GM18861 (cell line): ENCODE measurements around the gene TMOD3.
"Not testable (repeated sequence)": the region's sequence is repeated elsewhere in the genome, so short reads cannot be mapped to it uniquely, and the experiment has no call there.

Experiments used
- ATAC-seq: cut with Tn5 transposase; IDR thresholded peaks from one replicate; pipeline ENCODE4 v1.9.1; 2021; ENCODE audit not compliant: unreplicated experiment

The TMOD3 gene

DNA sequence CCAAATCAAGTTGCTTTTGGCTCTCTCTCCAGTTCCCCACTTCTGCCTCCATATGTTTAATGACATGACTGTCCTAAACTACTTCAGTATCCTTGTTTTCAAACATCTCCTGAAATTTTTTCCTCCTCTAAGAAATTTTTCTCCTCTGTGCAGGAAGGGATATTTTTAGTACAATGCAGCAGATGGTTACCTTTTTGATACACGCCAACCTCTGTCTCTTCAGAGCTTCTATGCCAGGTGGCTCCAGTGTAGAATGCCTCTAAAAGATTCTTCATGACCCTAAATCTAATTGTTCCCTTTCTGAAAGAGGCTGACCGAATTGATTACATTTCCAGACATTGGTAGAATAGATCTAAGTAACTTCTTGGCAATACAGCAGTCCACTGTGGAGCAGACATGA lies 33.7 kb downstream of the TMOD3 start:
- no peak for ATAC-seq

DNA sequence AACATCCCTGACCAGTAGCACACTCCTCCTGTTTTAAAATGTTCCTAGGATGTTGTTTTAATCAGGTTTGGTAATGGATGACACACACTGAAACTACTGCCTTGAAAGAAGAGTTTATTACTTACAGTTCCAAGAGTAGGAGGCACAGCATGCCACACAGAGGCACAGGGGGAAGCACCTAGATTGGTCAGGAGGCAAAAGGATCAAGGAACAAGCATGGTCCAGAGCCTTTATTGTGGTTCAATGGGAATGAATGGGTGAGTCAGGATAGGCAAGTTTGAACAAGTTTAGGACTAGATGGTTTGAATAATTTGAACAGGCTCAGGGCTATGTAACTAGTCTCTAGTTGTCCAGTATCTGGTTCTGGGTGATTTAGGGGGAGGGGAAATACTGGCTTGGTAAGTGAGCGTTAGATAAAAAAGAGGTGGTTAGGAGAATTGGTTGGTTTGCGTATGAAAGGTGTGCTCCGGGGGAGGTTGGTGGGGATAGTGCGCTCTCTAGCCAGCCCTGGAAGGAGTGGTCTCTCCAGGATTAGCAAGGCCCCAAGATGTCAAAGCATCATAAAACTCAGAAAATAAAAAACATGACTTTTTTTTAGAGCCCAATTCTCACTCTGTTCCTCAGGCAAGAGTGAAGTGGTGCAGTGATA lies 35.1 kb downstream of the TMOD3 start:
- no peak for ATAC-seq

GRCh38 chr15:51865317-51865716 lies 35.9 kb downstream of the TMOD3 start:
- no peak for ATAC-seq

GRCh38 chr15:51866161-51866560 lies 36.7 kb downstream of the TMOD3 start:
- ATAC-seq: no peak

GRCh38 chr15:51866751-51867150 lies 37.3 kb downstream of the TMOD3 start:
- ATAC-seq: no peak

- no peak for ATAC-seq
These were observed 39.6 kb downstream of the TMOD3 start for GRCh38 chr15:51869060-51869421.

GRCh38 chr15:51870774-51871173 lies 41.3 kb downstream of the TMOD3 start:
- ATAC-seq: no peak

- ATAC-seq: no peak
These were observed 45.5 kb downstream of the TMOD3 start for GRCh38 chr15:51874751-51875644.

DNA sequence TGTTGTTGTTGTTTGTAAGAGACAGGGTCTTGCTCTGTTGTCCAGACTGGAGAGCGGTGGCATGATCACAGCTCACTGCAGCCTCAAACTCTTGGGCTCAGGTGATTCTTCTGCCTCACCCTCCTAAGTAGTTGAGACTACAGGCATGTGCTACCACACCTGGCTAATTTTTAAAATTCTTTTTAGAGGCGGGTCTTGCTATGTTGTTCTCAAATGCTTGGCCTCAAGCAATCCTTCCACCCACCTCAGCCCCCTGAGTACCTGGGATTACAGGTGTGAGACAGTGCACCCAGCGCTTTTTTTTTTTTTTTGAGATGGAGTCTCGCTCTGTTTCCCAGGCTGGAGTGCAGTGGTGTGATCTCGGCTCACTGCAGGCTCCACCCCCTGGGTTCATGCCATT lies 46.7 kb downstream of the TMOD3 start:
- no peak for ATAC-seq

DNA sequence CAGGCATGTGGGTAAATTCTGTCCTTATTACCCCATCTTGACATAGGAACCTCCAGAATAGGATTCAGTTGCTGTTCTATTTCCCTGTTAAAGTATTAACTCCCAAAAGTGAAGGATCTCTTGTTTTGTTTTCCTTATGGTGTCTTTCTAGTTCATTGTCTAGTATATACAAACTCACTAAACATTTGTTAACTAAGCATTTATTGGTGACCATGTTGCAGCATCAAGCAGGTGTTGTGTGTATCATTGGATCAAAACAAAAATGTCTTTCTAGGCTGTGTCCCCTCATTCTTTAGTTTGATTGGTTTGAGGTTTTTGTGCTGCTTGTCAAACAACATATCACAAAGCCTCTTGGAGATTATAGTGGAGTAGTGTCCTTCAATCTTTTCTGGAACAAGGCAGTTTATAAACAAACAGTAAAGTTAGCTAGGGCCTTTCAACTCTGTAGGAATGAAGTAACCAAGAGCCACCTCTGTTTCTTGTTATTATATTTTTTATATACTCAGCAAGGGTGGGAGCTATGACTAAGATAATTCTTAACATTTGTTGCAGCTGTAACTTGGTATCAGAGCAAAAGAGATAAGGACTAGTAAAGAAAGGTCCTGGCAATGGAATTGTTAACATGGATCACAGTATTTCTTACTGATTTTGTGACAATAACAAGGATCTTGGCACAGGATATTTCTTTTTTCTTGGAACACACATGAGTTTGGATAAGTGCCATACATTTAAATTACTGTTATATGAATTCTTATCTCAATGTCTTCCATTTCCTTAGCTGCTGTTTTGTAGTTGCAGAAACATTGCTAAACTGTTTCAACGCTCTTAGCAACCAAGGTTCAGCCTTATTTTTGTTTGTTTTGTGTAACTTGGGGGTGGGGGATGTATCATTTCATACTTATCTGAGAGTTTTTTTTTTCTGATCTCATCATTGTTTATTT lies 49.3 kb downstream of the TMOD3 start:
- no peak for ATAC-seq

DNA sequence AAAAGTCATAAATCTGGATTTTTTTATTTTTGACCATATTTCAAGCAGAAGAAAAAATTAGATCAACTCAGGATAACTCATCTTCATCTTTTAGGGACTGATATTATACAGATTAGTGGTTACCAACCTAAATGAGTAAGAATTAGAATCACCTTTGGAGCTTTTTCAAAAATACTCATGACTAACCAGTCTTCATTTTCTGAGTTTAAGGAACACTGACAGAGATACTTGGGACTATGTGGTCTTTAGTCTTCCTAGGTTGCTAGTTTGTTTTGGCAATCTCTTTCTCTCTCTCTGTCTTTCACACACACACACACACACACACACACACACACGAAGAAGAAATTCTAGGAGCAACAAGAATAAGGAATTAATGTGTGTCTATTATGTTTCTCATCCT lies 50.1 kb downstream of the TMOD3 start:
- no peak for ATAC-seq

- no peak for ATAC-seq
These were observed 53.9 kb downstream of the TMOD3 start for GRCh38 chr15:51883271-51883837.

DNA sequence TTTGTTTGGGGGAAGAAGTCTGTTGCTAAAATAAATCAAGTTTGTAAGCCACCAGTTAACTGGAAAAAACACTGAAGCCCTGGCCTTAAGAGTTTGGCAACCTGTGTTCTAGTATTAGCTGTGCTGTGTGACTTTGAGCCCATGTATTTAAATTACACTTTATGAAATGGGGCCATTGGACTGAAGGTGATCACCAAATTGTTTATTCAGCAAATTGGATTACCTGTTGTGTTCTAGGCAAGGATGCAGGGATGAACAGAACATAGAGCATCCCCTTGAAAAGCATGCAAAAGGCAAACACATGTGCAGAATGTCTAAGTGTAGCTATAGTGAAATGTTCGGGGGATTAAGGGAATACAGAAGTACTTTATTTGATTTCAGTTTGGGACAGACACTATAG lies 54.6 kb downstream of the TMOD3 start:
- no peak for ATAC-seq

DNA sequence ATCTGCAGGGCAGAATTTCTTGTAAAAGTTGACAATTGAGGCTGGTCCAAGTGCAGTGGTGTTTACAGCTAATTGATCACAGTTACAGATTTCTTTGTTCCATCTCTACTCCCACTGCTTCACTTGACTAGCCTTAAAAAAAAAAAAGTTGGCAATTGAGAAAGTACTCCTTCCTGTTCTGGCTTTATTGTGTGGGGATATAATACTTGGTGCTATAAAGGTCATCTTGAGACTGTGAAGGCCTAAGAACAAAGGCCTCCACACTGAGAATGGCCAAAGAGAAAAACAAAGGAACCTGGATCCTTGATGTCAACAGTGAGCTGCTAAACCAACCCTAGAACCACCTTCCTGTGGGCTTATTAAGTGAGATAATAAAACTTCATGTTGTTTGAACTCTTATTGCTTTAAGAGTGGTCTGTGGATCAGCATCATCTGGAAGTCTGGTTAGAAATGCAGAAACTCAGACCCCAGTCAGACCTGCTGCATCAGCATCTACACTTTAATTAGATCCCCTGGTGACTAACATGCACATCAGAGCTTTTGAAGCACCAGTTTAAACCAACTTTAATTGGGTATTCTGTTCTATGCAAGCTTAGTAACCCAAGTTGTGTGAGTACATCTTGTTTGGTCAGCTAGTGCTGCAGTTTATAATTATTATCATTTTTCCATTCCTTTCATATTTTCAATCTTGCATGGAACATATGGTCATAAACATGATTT lies 55.2 kb downstream of the TMOD3 start:
- ATAC-seq: no peak

GRCh38 chr15:51885758-51886157 lies 56.3 kb downstream of the TMOD3 start:
- not testable (repeated sequence) for ATAC-seq

DNA sequence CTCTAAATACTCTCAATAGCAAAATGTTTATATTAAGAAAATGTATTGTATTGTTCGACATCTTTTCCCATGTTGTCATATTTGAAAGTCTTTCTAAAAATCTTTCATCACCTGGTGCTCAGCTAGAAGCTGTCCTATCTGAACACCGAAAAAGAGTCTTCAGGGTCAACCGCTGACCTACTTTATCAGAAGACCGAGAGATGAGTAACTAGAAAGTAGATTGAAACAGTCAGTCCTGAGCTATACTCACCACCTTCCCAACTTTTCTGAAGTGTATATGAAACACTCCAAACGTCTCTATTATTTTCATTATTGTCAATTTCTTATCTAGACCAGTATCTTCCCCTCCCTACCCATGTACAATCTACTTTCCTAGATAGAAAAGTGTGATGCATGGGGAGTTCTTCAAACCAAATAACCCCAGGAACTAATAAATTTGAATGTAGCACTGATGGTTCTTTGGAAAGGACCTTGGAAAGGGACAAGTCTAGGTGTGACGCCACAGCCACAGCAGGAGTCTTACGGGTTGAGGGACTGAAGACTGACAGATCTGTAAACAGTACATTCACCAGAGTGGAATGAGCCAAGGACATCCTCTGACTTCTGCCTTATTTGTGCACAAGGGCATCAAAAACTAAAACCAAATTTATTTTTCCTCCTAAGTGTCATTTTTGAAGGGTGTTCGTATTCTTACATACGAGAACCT lies 58.6 kb downstream of the TMOD3 start:
- ATAC-seq: no peak

DNA sequence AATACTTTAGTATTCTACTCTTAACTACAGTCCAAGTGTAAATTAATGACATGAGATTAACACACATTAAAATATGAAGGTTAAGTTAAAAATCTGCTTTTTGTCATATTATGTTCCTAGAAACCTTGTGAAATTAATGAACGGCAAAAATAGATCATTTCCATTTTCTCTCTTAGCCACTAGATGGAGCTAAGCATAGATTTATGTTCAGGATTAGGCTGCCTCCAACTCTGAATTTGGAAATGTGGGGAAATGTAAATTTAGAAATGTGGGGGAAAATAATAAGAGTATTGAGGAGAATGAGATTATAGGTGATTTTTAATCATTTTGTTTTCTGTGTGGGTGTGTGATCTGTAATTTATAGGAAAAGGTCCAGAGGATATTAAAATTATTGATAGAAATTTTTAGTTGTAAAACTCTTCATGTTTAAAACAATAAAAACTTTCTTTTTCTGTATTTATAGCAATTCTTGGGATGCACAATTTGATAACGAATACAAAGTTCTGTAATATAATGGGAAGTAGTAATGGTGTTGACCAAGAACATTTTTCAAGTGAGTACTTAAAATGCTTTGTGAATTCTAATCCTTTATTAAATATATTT lies 59.2 kb downstream of the TMOD3 start:
- ATAC-seq: no peak

DNA sequence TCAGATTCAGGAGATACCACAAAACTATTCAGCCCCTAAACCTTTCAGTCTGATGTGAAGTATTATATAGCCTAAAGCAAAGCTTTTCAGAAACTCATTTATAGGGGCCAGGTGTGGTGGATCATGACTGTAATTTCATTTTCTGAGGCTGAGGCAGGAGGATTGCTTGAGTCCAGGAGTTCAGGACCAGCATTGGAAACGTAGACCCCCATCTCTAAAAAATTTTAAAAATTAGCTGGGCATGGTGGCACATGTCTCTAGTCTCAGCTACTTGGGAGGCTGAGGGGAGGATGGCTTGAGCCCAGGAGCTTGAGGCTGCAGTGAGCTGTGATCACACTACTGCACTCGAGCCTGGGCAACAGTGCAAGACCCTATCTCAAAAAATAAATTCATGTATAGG lies 60.0 kb downstream of the TMOD3 start:
- no peak for ATAC-seq

DNA sequence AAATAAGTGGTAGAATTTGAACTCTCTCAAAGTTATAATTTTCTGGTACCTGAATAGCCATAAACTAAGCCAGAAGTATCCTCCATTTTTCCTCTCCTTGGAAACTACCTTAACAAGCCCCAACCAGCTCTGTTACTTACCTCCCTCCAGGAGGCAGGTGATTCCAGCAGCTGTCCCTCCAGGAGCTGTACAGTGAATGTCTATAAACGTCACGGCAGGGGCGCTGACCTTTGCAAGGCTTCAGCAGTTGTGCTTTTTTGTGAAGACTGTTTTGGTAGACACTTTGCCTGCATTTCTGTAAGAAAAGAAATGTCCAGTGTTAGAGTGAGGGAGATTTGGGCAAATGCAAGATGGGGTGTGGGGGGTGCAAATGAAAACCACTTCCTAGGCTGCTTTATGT lies 75.0 kb downstream of the TMOD3 start:
- ATAC-seq: no peak
